PC-3 (cell line): ENCODE results near the gene KCNK2. TPM values are rescaled to one million over a fixed set of nuclear protein-coding genes. Genes with fewer than 3 reads are reported as not detected.

Experiments
- ATAC-seq: fragments of 200-7000 bp; cut with Tn5 transposase; 2 replicates; pipeline ENCODE4 v1.9.1; 2020; ENCODE audit warnings: mild to moderate bottlenecking, moderate library complexity
- BruUV-seq: library from RNA; stranded (reverse); fragments of 400-500 nt; replicated peaks from 2 replicates; lab custom pipeline; 2021; lab: Mats Ljungman, UMichigan
- CTCF ChIA-PET: fragments of 300-600 bp; sonication (Branson Sonifier 250); formaldehyde crosslinking; loops from one replicate; lab custom pipeline; 2022; ENCODE audit warnings: antibody characterized with exemption; lab: Charles Lee
- POLR2A ChIA-PET: fragments of 300-600 bp; sonication (Branson Sonifier 250); formaldehyde crosslinking; loops from one replicate; lab custom pipeline; 2022; ENCODE audit warnings: antibody characterized with exemption; ENCODE audit not compliant: unreplicated experiment; lab: Charles Lee
- DNase-seq: peaks from one replicate; pipeline ENCODE4 v3.0.0-alpha.2; 2015
- H2AFZ ChIP-seq: fragments of 300-600 bp; sonication (generic); 2 replicates; pipeline ENCODE4 v1.6.0; 2016; ENCODE audit warnings: antibody characterized with exemption, low read length
- H3F3A ChIP-seq: fragments of 300-600 bp; sonication (generic); one replicate; pipeline ENCODE4 v1.6.0; 2017; ENCODE audit warnings: antibody characterized with exemption, low read length, control low read depth, mild to moderate bottlenecking; ENCODE audit not compliant: unreplicated experiment
- H3K27ac ChIP-seq: fragments of 300-600 bp; sonication (generic); 2 replicates; pipeline ENCODE4 v1.5.1; 2016; ENCODE audit warnings: mild to moderate bottlenecking, low read length
- H3K27me3 ChIP-seq: fragments of 300-600 bp; sonication (generic); 2 replicates; pipeline ENCODE4 v1.6.1; 2016; ENCODE audit warnings: low read length, mixed read lengths
- H3K36me3 ChIP-seq: fragments of 300-600 bp; sonication (generic); 2 replicates; pipeline ENCODE4 v1.6.1; 2016; ENCODE audit warnings: low read depth, mixed run types, low read length, mixed read lengths
- H3K4me1 ChIP-seq: fragments of 300-600 bp; sonication (generic); 2 replicates; pipeline ENCODE4 v1.5.1; 2016; ENCODE audit warnings: low read length; ENCODE audit not compliant: insufficient read depth
- H3K4me2 ChIP-seq: fragments of 300-600 bp; sonication (generic); 2 replicates; pipeline ENCODE4 v1.6.0; 2016; ENCODE audit warnings: low read length
- H3K4me3 ChIP-seq: fragments of 300-600 bp; sonication (generic); 2 replicates; pipeline ENCODE4 v1.5.1; 2016; ENCODE audit warnings: mild to moderate bottlenecking, low read length, mixed read lengths
- H3K79me2 ChIP-seq: fragments of 300-600 bp; sonication (generic); 2 replicates; pipeline ENCODE4 v1.6.1; 2017; ENCODE audit warnings: low read length, mixed read lengths
- H3K9ac ChIP-seq: fragments of 300-600 bp; sonication (generic); 2 replicates; pipeline ENCODE4 v1.6.0; 2016; ENCODE audit warnings: mild to moderate bottlenecking, low read length
- H3K9me2 ChIP-seq: fragments of 300-600 bp; sonication (generic); replicated peaks from 2 replicates; pipeline ENCODE4 v1.6.1; 2016; ENCODE audit warnings: mixed run types, low read length, mixed read lengths
- H3K9me3 ChIP-seq: fragments of 300-600 bp; sonication (generic); 2 replicates; pipeline ENCODE4 v1.6.1; 2016; ENCODE audit warnings: low read length, mixed read lengths
- H4K20me1 ChIP-seq: fragments of 300-600 bp; sonication (generic); 2 replicates; pipeline ENCODE4 v1.6.1; 2016; ENCODE audit warnings: low read length, mixed read lengths
- EZH2 ChIP-seq: fragments of 300-600 bp; sonication (generic); IDR thresholded peaks from one replicate; pipeline ENCODE4 v1.6.1; 2017; ENCODE audit warnings: antibody characterized with exemption, mild to moderate bottlenecking, low read length; ENCODE audit not compliant: unreplicated experiment
- EZH2phosphoT487 ChIP-seq: fragments of 300-600 bp; sonication (generic); IDR thresholded peaks from 2 replicates; pipeline ENCODE4 v1.6.1; 2018; ENCODE audit warnings: mild to moderate bottlenecking, antibody characterized with exemption, low read length, borderline replicate concordance
- intact Hi-C: fragments of 100-400 bp; cut with micrococcal nuclease; formaldehyde crosslinking; loops from 2 replicates; pipeline ENCODE4 v1.9.0; 2023
- total RNA-seq: library from RNA; depleted of rRNA; stranded (reverse); fragments of >200 nt; gene quantifications from 2 replicates; pipeline ENCODE4 v1.2.3, GENCODE V29; 2014
- TF ChIP-seq, protein P1 (sequence below): fragments of 300-600 bp; sonication (generic); conservative IDR thresholded peaks from 2 replicates; pipeline ENCODE4 v1.5.1; 2017; ENCODE audit warnings: antibody characterized with exemption, low read depth, mild to moderate bottlenecking, low read length

Gene KCNK2
- total RNA-seq, 1 experiment from 2014 or later = not detected

- H3K27me3 ChIP-seq = no peaks in the 10 kb centered on the region
- CTCF ChIA-PET = no interaction called here
Observed at GRCh38 chr1:215064327-215064726, 18.2 kb upstream of the KCNK2 start.

GRCh38 chr1:215071078-215071477 is 11.5 kb upstream of the KCNK2 start:
- ChIA-PET POLR2A (interaction anchor here (0.6 kb wide), 1 partner anchor 305 kb away, joined by 4 read pairs; no protein-coding TSS in a partner anchor), CTCF (interaction anchor here (0.6 kb wide), 1 partner anchor 64 kb away, joined by 3 read pairs; no protein-coding TSS in a partner anchor)
- Histone ChIP-seq H3K27me3 (no peaks in the 10 kb centered on the region), H3K4me3 (no peak overlapping the region), H2AFZ (no peak overlapping the region), H3K9ac (no peak overlapping the region), H3K4me1 (no peaks in the 10 kb centered on the region), H3K9me2 (no peaks in the 10 kb centered on the region), H3K79me2 (no peaks in the 10 kb centered on the region), H3F3A (no peaks in the 10 kb centered on the region), H3K27ac (no peak overlapping the region), H3K4me2 (no peak overlapping the region), H4K20me1 (no peaks in the 10 kb centered on the region), H3K9me3 (no peaks in the 10 kb centered on the region), H3K36me3 (no peaks in the 10 kb centered on the region)
- no peak for DNase-seq
- TF ChIP-seq EZH2phosphoT487 (no peak), EZH2 (no peak)
- TF ChIP-seq, protein P1, sequence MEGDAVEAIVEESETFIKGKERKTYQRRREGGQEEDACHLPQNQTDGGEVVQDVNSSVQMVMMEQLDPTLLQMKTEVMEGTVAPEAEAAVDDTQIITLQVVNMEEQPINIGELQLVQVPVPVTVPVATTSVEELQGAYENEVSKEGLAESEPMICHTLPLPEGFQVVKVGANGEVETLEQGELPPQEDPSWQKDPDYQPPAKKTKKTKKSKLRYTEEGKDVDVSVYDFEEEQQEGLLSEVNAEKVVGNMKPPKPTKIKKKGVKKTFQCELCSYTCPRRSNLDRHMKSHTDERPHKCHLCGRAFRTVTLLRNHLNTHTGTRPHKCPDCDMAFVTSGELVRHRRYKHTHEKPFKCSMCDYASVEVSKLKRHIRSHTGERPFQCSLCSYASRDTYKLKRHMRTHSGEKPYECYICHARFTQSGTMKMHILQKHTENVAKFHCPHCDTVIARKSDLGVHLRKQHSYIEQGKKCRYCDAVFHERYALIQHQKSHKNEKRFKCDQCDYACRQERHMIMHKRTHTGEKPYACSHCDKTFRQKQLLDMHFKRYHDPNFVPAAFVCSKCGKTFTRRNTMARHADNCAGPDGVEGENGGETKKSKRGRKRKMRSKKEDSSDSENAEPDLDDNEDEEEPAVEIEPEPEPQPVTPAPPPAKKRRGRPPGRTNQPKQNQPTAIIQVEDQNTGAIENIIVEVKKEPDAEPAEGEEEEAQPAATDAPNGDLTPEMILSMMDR = no peak
- intact Hi-C loops = no loop called here
- ATAC-seq = no peak
- no TSS peak for BruUV-seq

More at GRCh38 chr1:215064327-215064726, 18.2 kb upstream of the KCNK2 start:
- H3F3A ChIP-seq = no peaks in the 10 kb centered on the region
- BruUV-seq = no TSS peak
- H3K4me2 ChIP-seq = no peak overlapping the region
- H3K4me3 ChIP-seq = no peak overlapping the region
- no peaks in the 10 kb centered on the region for H4K20me1 ChIP-seq
- no peaks in the 10 kb centered on the region for H3K4me1 ChIP-seq
- POLR2A ChIA-PET = no interaction called here
- H2AFZ ChIP-seq = no peak overlapping the region
- no peaks in the 10 kb centered on the region for H3K9me3 ChIP-seq
- ATAC-seq (no peak), DNase-seq (no peak)
- H3K79me2 ChIP-seq = no peaks in the 10 kb centered on the region
- no peak overlapping the region for H3K9ac ChIP-seq
- no peaks in the 10 kb centered on the region for H3K36me3 ChIP-seq
- no peaks in the 10 kb centered on the region for H3K9me2 ChIP-seq
- H3K27ac ChIP-seq = no peak overlapping the region
- intact Hi-C loops = no loop called here
- TF ChIP-seq, protein P1 = no peak
- TF ChIP-seq EZH2 = no peak
- no peak for TF ChIP-seq EZH2phosphoT487

DNA sequence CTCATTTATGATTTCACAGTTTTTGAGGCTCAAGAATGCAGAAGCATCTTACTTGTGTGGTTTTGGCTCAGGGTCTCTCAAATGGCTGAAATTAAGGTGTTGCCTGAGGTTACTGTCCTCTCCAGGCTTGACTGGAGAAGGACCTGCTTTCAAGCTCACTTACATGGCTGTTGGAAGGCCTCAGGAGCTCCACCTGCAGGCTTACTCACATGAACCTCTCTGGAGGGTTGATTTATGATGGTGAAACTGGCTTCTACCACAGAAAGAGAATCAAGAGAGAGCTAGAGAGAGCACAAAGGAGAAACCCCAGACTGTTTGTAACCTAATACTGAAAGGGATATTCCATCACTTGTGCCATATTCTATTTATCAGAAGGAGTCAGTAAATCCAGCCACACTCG is 6.2 kb upstream of the KCNK2 start:
- H4K20me1 ChIP-seq = no peaks in the 10 kb centered on the region
- BruUV-seq = no TSS peak
- intact Hi-C loops = loop anchor here (1.0 to 5.0 kb wide), 3 partner anchors 71 to 418 kb away; no protein-coding TSS in a partner anchor
- no peaks in the 10 kb centered on the region for H3K4me1 ChIP-seq
- ChIA-PET POLR2A (no interaction called here), CTCF (interaction anchor here (0.6 to 1.1 kb wide), 3 partner anchors 8 to 267 kb away, joined by 3 to 13 read pairs (median 4); no protein-coding TSS in a partner anchor)
- no peaks in the 10 kb centered on the region for H3F3A ChIP-seq
- ATAC-seq = peak; percentile 96
- no peak overlapping the region for H3K4me3 ChIP-seq
- H2AFZ ChIP-seq = no peak overlapping the region
- H3K9ac ChIP-seq = no peak overlapping the region
- no peak overlapping the region for H3K4me2 ChIP-seq
- no peaks in the 10 kb centered on the region for H3K27me3 ChIP-seq
- no peaks in the 10 kb centered on the region for H3K9me3 ChIP-seq
- no peaks in the 10 kb centered on the region for H3K36me3 ChIP-seq
- TF ChIP-seq EZH2 = no peak
- TF ChIP-seq, protein P1 = peak; percentile 91
- no peak for TF ChIP-seq EZH2phosphoT487
- DNase-seq = peak; percentile 80
- H3K9me2 ChIP-seq = no peaks in the 10 kb centered on the region
- H3K79me2 ChIP-seq = no peaks in the 10 kb centered on the region
- no peak overlapping the region for H3K27ac ChIP-seq
